AG09309 (cell line): ENCODE results near the gene RNF212.

ENCODE experiments used
- DNase-seq: peaks from one replicate; pipeline ENCODE4 v3.0.0-alpha.2; 2010; ENCODE audit warnings: low read depth
- H3K4me3 ChIP-seq: 2 replicates; pipeline ENCODE4 v1.5.1; 2011; ENCODE audit warnings: mild to moderate bottlenecking, low read depth, low read length, moderate library complexity; ENCODE audit not compliant: control insufficient read depth
- CTCF ChIP-seq: IDR thresholded peaks from 2 replicates; pipeline ENCODE4 v1.5.1; 2011; ENCODE audit warnings: mild to moderate bottlenecking, low read depth, low read length, inconsistent platforms; ENCODE audit not compliant: insufficient read depth, control insufficient read depth; ENCODE audit errors: missing control alignments

The RNF212 gene

GRCh38 chr4:1080961-1081688 lies 32.2 kb downstream of the RNF212 start:
- DNase-seq, result no peak
- H3K4me3 ChIP-seq, result no peak overlapping the region
- TF ChIP-seq CTCF, result no peak

GRCh38 chr4:1080432-1080831 lies 32.9 kb downstream of the RNF212 start:
- no peak for DNase-seq
- no peak overlapping the region for H3K4me3 ChIP-seq
- TF ChIP-seq CTCF, result no peak

GRCh38 chr4:1079711-1080265 lies 33.6 kb downstream of the RNF212 start:
- no peak for TF ChIP-seq CTCF
- H3K4me3 ChIP-seq, result no peak overlapping the region
- no peak for DNase-seq

- no peak overlapping the region for H3K4me3 ChIP-seq
- no peak for DNase-seq
- no peak for TF ChIP-seq CTCF
These were observed 34.9 kb downstream of the RNF212 start for GRCh38 chr4:1078490-1078889.

- no peak for TF ChIP-seq CTCF
- no peak for DNase-seq
- H3K4me3 ChIP-seq, result no peak overlapping the region
These were observed 35.5 kb downstream of the RNF212 start for GRCh38 chr4:1077711-1078477.

- no peak for TF ChIP-seq CTCF
- DNase-seq, result no peak
- H3K4me3 ChIP-seq, result no peak overlapping the region
These were observed 37.3 kb downstream of the RNF212 start for GRCh38 chr4:1075809-1076699.
